B cell (primary cell): ENCODE results near the gene IWS1.

ENCODE experiments used
- CTCF ChIP-seq: fragments of 200-600 bp; IDR thresholded peaks from one replicate; pipeline ENCODE4 v1.8.0; 2022; ENCODE audit warnings: antibody characterized with exemption, mild to moderate bottlenecking
- EZH2 ChIP-seq: IDR thresholded peaks from 2 replicates; pipeline ENCODE4 v1.6.1; 2012; ENCODE audit warnings: borderline replicate concordance, low read depth, mild to moderate bottlenecking, moderate library complexity, low read length; ENCODE audit not compliant: insufficient read depth, poor library complexity, severe bottlenecking

DNA sequence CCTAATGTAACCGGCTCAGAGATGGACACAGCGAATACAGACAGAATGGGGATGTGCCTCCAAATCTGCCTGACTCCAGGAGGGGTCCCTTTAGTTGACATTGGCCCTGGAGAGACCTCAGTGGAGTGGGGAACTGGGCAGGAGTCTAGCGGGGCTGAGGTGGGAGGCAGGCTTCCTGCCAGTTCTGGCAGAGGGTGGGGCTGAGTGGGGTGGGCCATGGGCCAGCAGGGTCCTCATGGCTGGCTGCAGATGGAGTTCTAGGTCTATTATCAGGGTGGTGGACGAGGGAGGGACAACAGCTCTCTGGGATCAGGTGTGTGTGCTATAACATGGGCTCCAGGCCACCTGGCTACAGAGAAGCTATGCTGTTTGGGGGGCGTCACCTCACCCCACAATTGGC lies 86.9 kb downstream of the IWS1 start:
- TF ChIP-seq EZH2 (no peak), CTCF (no peak)
